K562 (cell line): ENCODE data around the gene SRRT. TPM values are rescaled to one million over a fixed set of nuclear protein-coding genes. Genes with fewer than 3 reads are reported as not detected.

Experiments
- ARID1B ChIP-seq: fragments of 450-650 bp; IDR thresholded peaks from 2 replicates; pipeline ENCODE4 v1.6.1; 2016; ENCODE audit warnings: antibody characterized with exemption, mild to moderate bottlenecking, inconsistent platforms
- CC2D1A ChIP-seq: fragments of 450-650 bp; IDR thresholded peaks from 2 replicates; pipeline ENCODE4 v1.6.1; 2017; ENCODE audit warnings: mild to moderate bottlenecking
- CXXC5 ChIP-seq: fragments of 250-450 bp; sonication (Bioruptor Pico); IDR thresholded peaks from 2 replicates; pipeline ENCODE4 v1.8.0; 2022; ENCODE audit warnings: inconsistent platforms, mild to moderate bottlenecking, moderate library complexity
- DACH1 ChIP-seq: fragments of 450-650 bp; IDR thresholded peaks from 2 replicates; pipeline ENCODE4 v1.6.1; 2018; ENCODE audit not compliant: partially characterized antibody
- ELF1 ChIP-seq: fragments of 200-800 bp; sonication (Bioruptor generic); IDR thresholded peaks from 2 replicates; pipeline ENCODE4 v1.6.1; 2016; ENCODE audit warnings: missing genetic modification characterization, missing compliant biosample characterization
- KLF1 ChIP-seq: fragments of 450-650 bp; IDR thresholded peaks from 2 replicates; pipeline ENCODE4 v1.6.1; 2016; ENCODE audit warnings: missing genetic modification characterization, missing compliant biosample characterization
- MCM3 ChIP-seq: fragments of 450-650 bp; IDR thresholded peaks from 2 replicates; pipeline ENCODE4 v1.6.1; 2016
- NR4A1 ChIP-seq, 2 experiments: fragments of 250-450 bp in 1 of 2; fragments of 450-650 bp in 1 of 2; sonication (Bioruptor Pico) in 1 of 2; IDR thresholded peaks; 2 replicates each; pipeline versions ENCODE4 v1.4.0 to v1.6.1; 2016 to 2020; ENCODE audit warnings: mild to moderate bottlenecking in 2 of 2, missing compliant biosample characterization in 1 of 2, missing genetic modification characterization in 1 of 2, moderate library complexity in 1 of 2
- PML ChIP-seq: IDR thresholded peaks from 2 replicates; pipeline ENCODE4 v1.6.1; 2012; ENCODE audit warnings: low read length, inconsistent platforms
- POLR3A ChIP-seq: IDR thresholded peaks from 2 replicates; pipeline ENCODE4 v1.6.1; 2011; ENCODE audit warnings: borderline replicate concordance, mild to moderate bottlenecking, moderate library complexity; ENCODE audit not compliant: insufficient read length, insufficient read depth; ENCODE audit errors: extremely low read depth
- SAFB2 ChIP-seq: fragments of 200-400 bp; formaldehyde crosslinking; IDR thresholded peaks from 2 replicates; pipeline ENCODE4 v1.6.1; 2018; ENCODE audit warnings: borderline replicate concordance, low read length, low read depth, moderate library complexity; ENCODE audit not compliant: severe bottlenecking
- SNIP1 ChIP-seq: fragments of 450-650 bp; IDR thresholded peaks from 2 replicates; pipeline ENCODE4 v1.7.1; 2017; ENCODE audit warnings: low read depth, mild to moderate bottlenecking
- U2AF1 ChIP-seq: fragments of 200-400 bp; formaldehyde crosslinking; optimal IDR thresholded peaks from 2 replicates; pipeline ENCODE3; 2017; ENCODE audit warnings: mild to moderate bottlenecking, low read depth, low read length, moderate library complexity
- ZNF280A ChIP-seq: fragments of 450-650 bp; IDR thresholded peaks from 2 replicates; pipeline ENCODE4 v1.6.1; 2018; ENCODE audit warnings: mild to moderate bottlenecking, low read depth; ENCODE audit not compliant: partially characterized antibody
- ZNF431 ChIP-seq: sonication (generic); formaldehyde crosslinking; IDR thresholded peaks from 2 replicates; pipeline ENCODE4 v1.8.0; 2022; ENCODE audit warnings: mild to moderate bottlenecking, missing genetic modification reagents
- ZNF584 ChIP-seq: fragments of 200-800 bp; sonication (Bioruptor generic); IDR thresholded peaks from 2 replicates; pipeline ENCODE4 v1.6.1; 2016; ENCODE audit warnings: low read depth, mild to moderate bottlenecking, missing genetic modification characterization, missing compliant biosample characterization
- polyA plus RNA-seq, 8 experiments: library from polyadenylated mRNA; depleted of rRNA in 4 of 8; stranded (reverse) in 5 of 8; unstranded in 3 of 8; fragments of >200 nt; fragmentation: Nextera tagmentation in 2 of 8; fragmentation: Illumina TruSeq in 1 of 8; extraction: Ambion mirVana in 2 of 8; extraction: Trizol in 1 of 8; gene quantifications; 2 replicates each; pipeline versions ENCODE4 v1.2.1 to v1.2.3, GENCODE V29; 2011 to 2014; ENCODE audit warnings: inconsistent platforms in 1 of 8, missing spikeins in 1 of 8
- total RNA-seq, 7 experiments: library from RNA; depleted of rRNA in 6 of 7; stranded (reverse); fragments of >200 nt in 6 of 7; fragmentation: Illumina TruSeq in 2 of 7; extraction: Trizol in 2 of 7; gene quantifications; 2 replicates each; pipeline versions ENCODE4 v1.2.1 to v1.2.3, GENCODE V29; 2011 to 2021; ENCODE audit warnings: low replicate concordance in 1 of 7
- TF ChIP-seq, protein P1 (sequence below): sonication (generic); formaldehyde crosslinking; IDR thresholded peaks from 2 replicates; pipeline ENCODE4 v1.8.0; 2022; ENCODE audit warnings: missing genetic modification reagents, mild to moderate bottlenecking, borderline replicate concordance
- TF ChIP-seq, protein P2 (sequence below): sonication (generic); IDR thresholded peaks from 2 replicates; pipeline ENCODE4 v1.6.1; 2016
- TF ChIP-seq, protein P3 (sequence below): fragments of 250-450 bp; sonication (Bioruptor Pico); IDR thresholded peaks from 2 replicates; pipeline ENCODE4 v1.5.0; 2021; ENCODE audit warnings: mild to moderate bottlenecking, moderate library complexity

SRRT gene
- total and polyA plus RNA-seq, 9 of the 15 experiments (the other 6 are each of a cell fraction or from before 2014, with no cell fraction given): 10.3 to 263 (median 84.4) TPM

GRCh38 chr7:100888988-100889750, 14.3 kb downstream of the SRRT start, which contains the start of gene UFSP1 (continued):
- TF ChIP-seq, protein P1, sequence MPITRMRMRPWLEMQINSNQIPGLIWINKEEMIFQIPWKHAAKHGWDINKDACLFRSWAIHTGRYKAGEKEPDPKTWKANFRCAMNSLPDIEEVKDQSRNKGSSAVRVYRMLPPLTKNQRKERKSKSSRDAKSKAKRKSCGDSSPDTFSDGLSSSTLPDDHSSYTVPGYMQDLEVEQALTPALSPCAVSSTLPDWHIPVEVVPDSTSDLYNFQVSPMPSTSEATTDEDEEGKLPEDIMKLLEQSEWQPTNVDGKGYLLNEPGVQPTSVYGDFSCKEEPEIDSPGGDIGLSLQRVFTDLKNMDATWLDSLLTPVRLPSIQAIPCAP (CRISPR knock-in tag): no peak
- no peak for TF ChIP-seq ZNF280A
- TF ChIP-seq PML: peak; percentile 49
- TF ChIP-seq DACH1: no peak
- TF ChIP-seq ZNF584 (CRISPR knock-in tag): no peak
- TF ChIP-seq CC2D1A: no peak
- peak; percentile 44; the same call in 1 of the 2 replicates for TF ChIP-seq NR4A1 (CRISPR knock-in tag; IDR thresholded peaks at IDR 0.05)
- peak; percentile 84 for TF ChIP-seq NR4A1 (tag; IDR thresholded peaks at IDR 0.05)
- no peak for TF ChIP-seq SNIP1
- no peak for TF ChIP-seq ELF1 (tag)
- TF ChIP-seq ARID1B: no peak
- TF ChIP-seq KLF1 (tag): peak; percentile 46; the same call in 1 of the 2 replicates
- TF ChIP-seq, protein P2, sequence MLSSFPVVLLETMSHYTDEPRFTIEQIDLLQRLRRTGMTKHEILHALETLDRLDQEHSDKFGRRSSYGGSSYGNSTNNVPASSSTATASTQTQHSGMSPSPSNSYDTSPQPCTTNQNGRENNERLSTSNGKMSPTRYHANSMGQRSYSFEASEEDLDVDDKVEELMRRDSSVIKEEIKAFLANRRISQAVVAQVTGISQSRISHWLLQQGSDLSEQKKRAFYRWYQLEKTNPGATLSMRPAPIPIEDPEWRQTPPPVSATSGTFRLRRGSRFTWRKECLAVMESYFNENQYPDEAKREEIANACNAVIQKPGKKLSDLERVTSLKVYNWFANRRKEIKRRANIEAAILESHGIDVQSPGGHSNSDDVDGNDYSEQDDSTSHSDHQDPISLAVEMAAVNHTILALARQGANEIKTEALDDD: no peak
- no peak for TF ChIP-seq SAFB2
- TF ChIP-seq, protein P3, sequence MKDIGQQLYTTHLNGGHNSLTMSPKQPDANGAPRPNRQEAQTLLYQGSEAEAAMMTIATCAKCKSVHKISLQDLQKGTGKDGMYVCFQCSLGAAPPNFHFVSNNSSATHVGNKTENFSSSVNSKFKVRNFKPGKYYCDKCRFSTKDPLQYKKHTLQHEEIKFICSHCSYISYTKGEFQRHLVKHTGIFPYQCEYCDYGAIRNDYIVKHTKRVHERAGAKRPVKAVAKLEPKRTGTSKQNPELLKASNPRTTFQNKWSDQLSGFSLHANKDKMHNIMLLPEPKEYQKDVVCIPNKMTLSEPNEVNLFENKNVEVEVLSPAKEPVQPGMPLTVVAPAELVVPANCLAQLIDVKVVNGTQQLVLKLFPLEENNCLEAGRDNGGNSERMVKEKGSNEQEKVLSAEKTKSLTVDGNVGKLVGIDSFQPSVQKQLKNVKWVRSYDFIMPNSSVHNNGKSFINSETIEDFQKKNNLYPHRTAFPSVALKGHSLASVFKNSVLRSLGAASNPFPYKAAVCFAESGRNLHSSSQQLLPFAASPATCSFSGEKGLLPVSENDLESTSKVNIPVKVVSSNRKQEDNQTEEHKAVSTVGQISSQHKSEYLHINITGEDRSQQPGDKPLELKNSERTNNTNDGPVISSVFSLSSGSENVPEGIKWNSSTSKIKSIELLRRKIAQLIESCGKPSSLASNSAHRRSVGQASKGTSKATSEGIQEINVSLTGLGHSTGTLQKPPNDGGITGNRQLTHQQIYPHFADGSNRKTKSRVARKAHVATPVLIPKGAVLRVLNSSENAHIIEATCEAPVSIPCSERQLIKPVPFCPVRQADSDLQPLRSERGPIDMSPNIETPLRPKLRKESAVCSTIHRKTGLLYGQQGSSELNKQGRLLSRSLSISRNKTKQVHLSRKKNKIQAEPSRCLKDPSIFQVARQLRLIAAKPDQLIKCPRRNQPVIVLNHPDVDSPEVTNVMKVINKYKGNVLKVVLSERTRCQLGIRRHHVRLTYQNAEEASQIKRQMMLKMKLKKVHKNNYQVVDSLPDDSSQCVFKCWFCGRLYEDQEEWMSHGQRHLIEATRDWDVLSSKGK: no peak
- no peak for TF ChIP-seq POLR3A
- TF ChIP-seq U2AF1: peak; percentile 84
- TF ChIP-seq MCM3: no peak
- TF ChIP-seq ZNF431 (CRISPR knock-in tag): peak; percentile 75; the same call in 1 of the 2 replicates
- peak; percentile 85 for TF ChIP-seq CXXC5 (CRISPR knock-in tag)
